Activated T-helper 1 cell treated with anti-CD3 and anti-CD28 coated beads, Interleukin-12 subunit alpha, Interleukin-12 subunit beta, Interleukin-2, Interleukin-4 antibody, amounts not matched to agents 30 ng/mL and 10 ng/mL and 1 ng/mL, durations not matched to agents 14 hours and 24 hours and 36 hours (primary cell): ENCODE measurements around the gene EFCAB6. TPM values are rescaled to one million over a fixed set of nuclear protein-coding genes. Genes with fewer than 3 reads are reported as not detected.

ENCODE experiments used
- DNase-seq: peaks from one replicate; pipeline ENCODE4 v3.0.0; 2021; ENCODE audit warnings: low spot score
- H3K27ac Mint-ChIP-seq: one replicate; pipeline ENCODE4 v1.8.0; 2021; ENCODE audit warnings: mild to moderate bottlenecking, mixed read lengths
- H3K27me3 Mint-ChIP-seq: one replicate; pipeline ENCODE4 v1.8.0; 2022; ENCODE audit warnings: mild to moderate bottlenecking, moderate library complexity, mixed read lengths; ENCODE audit not compliant: insufficient read depth
- H3K36me3 Mint-ChIP-seq: one replicate; pipeline ENCODE4 v1.8.0; 2021; ENCODE audit warnings: low read depth, mixed read lengths
- H3K4me1 Mint-ChIP-seq: one replicate; pipeline ENCODE4 v1.8.0; 2021; ENCODE audit warnings: low read depth, mixed read lengths
- H3K4me3 Mint-ChIP-seq: one replicate; pipeline ENCODE4 v1.8.0; 2021; ENCODE audit warnings: mild to moderate bottlenecking, moderate library complexity, mixed read lengths
- H3K9me3 Mint-ChIP-seq: one replicate; pipeline ENCODE4 v1.8.0; 2021; ENCODE audit warnings: mixed read lengths
- intact Hi-C: fragments of 100-400 bp; cut with micrococcal nuclease; formaldehyde crosslinking; loops from one replicate; pipeline ENCODE4 v1.15.1; 2024
- total RNA-seq: library from RNA; stranded (reverse); gene quantifications from 2 replicates; pipeline ENCODE4 v1.2.3, GENCODE V29; 2022

EFCAB6 gene
- total RNA-seq, 1 donor from 2014 or later = not detected

GRCh38 chr22:43740587-43741270 lies 71.4 kb downstream of the EFCAB6 start:
- Mint-ChIP-seq H3K4me3 (no peak overlapping the region), H3K27me3 (no peaks in the 10 kb centered on the region)
- intact Hi-C loops = no loop called here

GRCh38 chr22:43739851-43740379 lies 72.2 kb downstream of the EFCAB6 start:
- no peak overlapping the region for H3K4me3 Mint-ChIP-seq
- no peaks in the 10 kb centered on the region for H3K9me3 Mint-ChIP-seq
- no peaks in the 10 kb centered on the region for H3K36me3 Mint-ChIP-seq
- intact Hi-C loops = no loop called here
- DNase-seq = no peak
- H3K27ac Mint-ChIP-seq = no peak overlapping the region
- no peaks in the 10 kb centered on the region for H3K27me3 Mint-ChIP-seq
- no peaks in the 10 kb centered on the region for H3K4me1 Mint-ChIP-seq

More at GRCh38 chr22:43740587-43741270, 71.4 kb downstream of the EFCAB6 start:
- DNase-seq = no peak
- Mint-ChIP-seq H3K4me1 (no peaks in the 10 kb centered on the region), H3K27ac (no peak overlapping the region), H3K36me3 (no peaks in the 10 kb centered on the region), H3K9me3 (no peaks in the 10 kb centered on the region)

- Mint-ChIP-seq H3K4me3 (no peak overlapping the region), H3K27me3 (no peaks in the 10 kb centered on the region), H3K4me1 (no peaks in the 10 kb centered on the region), H3K9me3 (no peaks in the 10 kb centered on the region), H3K36me3 (no peaks in the 10 kb centered on the region), H3K27ac (no peak overlapping the region)
- intact Hi-C loops = no loop called here
- no peak for DNase-seq
Observed at GRCh38 chr22:43737150-43737828, 74.8 kb downstream of the EFCAB6 start.

- Mint-ChIP-seq H3K4me1 (no peaks in the 10 kb centered on the region), H3K4me3 (no peak overlapping the region), H3K27ac (no peak overlapping the region), H3K27me3 (no peaks in the 10 kb centered on the region), H3K9me3 (no peaks in the 10 kb centered on the region), H3K36me3 (no peaks in the 10 kb centered on the region)
- no peak for DNase-seq
- intact Hi-C loops = no loop called here
Observed at GRCh38 chr22:43736651-43737050, 75.5 kb downstream of the EFCAB6 start.

- Mint-ChIP-seq H3K4me3 (no peak overlapping the region), H3K27me3 (no peaks in the 10 kb centered on the region), H3K4me1 (no peaks in the 10 kb centered on the region), H3K27ac (no peak overlapping the region), H3K9me3 (no peaks in the 10 kb centered on the region), H3K36me3 (no peaks in the 10 kb centered on the region)
- no peak for DNase-seq
- intact Hi-C loops = no loop called here
Observed at GRCh38 chr22:43734370-43735150, 77.5 kb downstream of the EFCAB6 start.

GRCh38 chr22:43733138-43733537 lies 79.0 kb downstream of the EFCAB6 start:
- Mint-ChIP-seq H3K36me3 (no peaks in the 10 kb centered on the region), H3K4me3 (no peak overlapping the region), H3K4me1 (no peaks in the 10 kb centered on the region), H3K9me3 (no peaks in the 10 kb centered on the region), H3K27me3 (no peaks in the 10 kb centered on the region), H3K27ac (no peak overlapping the region)
- no peak for DNase-seq
- intact Hi-C loops = no loop called here

GRCh38 chr22:43731988-43732387 lies 80.1 kb downstream of the EFCAB6 start:
- intact Hi-C loops = no loop called here
- no peak overlapping the region for H3K4me3 Mint-ChIP-seq
- no peaks in the 10 kb centered on the region for H3K9me3 Mint-ChIP-seq
- no peak overlapping the region for H3K27ac Mint-ChIP-seq
- H3K36me3 Mint-ChIP-seq = no peaks in the 10 kb centered on the region
- no peaks in the 10 kb centered on the region for H3K27me3 Mint-ChIP-seq
- no peaks in the 10 kb centered on the region for H3K4me1 Mint-ChIP-seq
- no peak for DNase-seq

GRCh38 chr22:43726964-43727543 lies 85.1 kb downstream of the EFCAB6 start:
- Mint-ChIP-seq H3K9me3 (no peaks in the 10 kb centered on the region), H3K4me1 (no peaks in the 10 kb centered on the region), H3K36me3 (no peaks in the 10 kb centered on the region), H3K27me3 (peaks cover 5% of the 10 kb centered on the region), H3K4me3 (no peak overlapping the region), H3K27ac (no peak overlapping the region)
- no peak for DNase-seq
- intact Hi-C loops = no loop called here

- Mint-ChIP-seq H3K27me3 (peaks cover 10% of the 10 kb centered on the region), H3K36me3 (no peaks in the 10 kb centered on the region), H3K27ac (no peak overlapping the region), H3K9me3 (no peaks in the 10 kb centered on the region), H3K4me1 (no peaks in the 10 kb centered on the region), H3K4me3 (no peak overlapping the region)
- intact Hi-C loops = no loop called here
- no peak for DNase-seq
Observed at GRCh38 chr22:43726322-43726721, 85.8 kb downstream of the EFCAB6 start.

GRCh38 chr22:43723816-43724215 lies 88.3 kb downstream of the EFCAB6 start:
- no peaks in the 10 kb centered on the region for H3K36me3 Mint-ChIP-seq
- H3K27me3 Mint-ChIP-seq = peaks cover 11% of the 10 kb centered on the region
- H3K27ac Mint-ChIP-seq = no peak overlapping the region
- H3K4me1 Mint-ChIP-seq = no peaks in the 10 kb centered on the region
- no peaks in the 10 kb centered on the region for H3K9me3 Mint-ChIP-seq
- intact Hi-C loops = no loop called here
- H3K4me3 Mint-ChIP-seq = no peak overlapping the region
- DNase-seq = no peak

GRCh38 chr22:43722444-43722843 lies 89.7 kb downstream of the EFCAB6 start:
- Mint-ChIP-seq H3K4me1 (no peaks in the 10 kb centered on the region), H3K36me3 (no peaks in the 10 kb centered on the region), H3K4me3 (no peak overlapping the region), H3K9me3 (no peaks in the 10 kb centered on the region), H3K27ac (no peak overlapping the region), H3K27me3 (peaks cover 11% of the 10 kb centered on the region)
- intact Hi-C loops = no loop called here
- no peak for DNase-seq

- Mint-ChIP-seq H3K36me3 (no peaks in the 10 kb centered on the region), H3K4me1 (no peaks in the 10 kb centered on the region), H3K4me3 (no peak overlapping the region)
Observed at GRCh38 chr22:43720716-43721115, 91.4 kb downstream of the EFCAB6 start.

GRCh38 chr22:43714104-43714503 lies 98.0 kb downstream of the EFCAB6 start:
- Mint-ChIP-seq H3K4me3 (no peak overlapping the region), H3K36me3 (no peaks in the 10 kb centered on the region), H3K27me3 (peaks cover 2% of the 10 kb centered on the region), H3K9me3 (no peaks in the 10 kb centered on the region), H3K4me1 (no peaks in the 10 kb centered on the region), H3K27ac (no peak overlapping the region)
- intact Hi-C loops = no loop called here
- no peak for DNase-seq

More at GRCh38 chr22:43720716-43721115, 91.4 kb downstream of the EFCAB6 start:
- intact Hi-C loops = no loop called here
- Mint-ChIP-seq H3K27me3 (peaks cover 7% of the 10 kb centered on the region), H3K9me3 (no peaks in the 10 kb centered on the region), H3K27ac (no peak overlapping the region)
- no peak for DNase-seq
